Astrocyte (in vitro differentiated cells and primary cell): ENCODE measurements around the gene ADAM22.

Experiments
- CTCF ChIP-seq: IDR thresholded peaks from 2 replicates; pipeline ENCODE4 v1.5.1; 2011; ENCODE audit warnings: low read depth, mild to moderate bottlenecking, inconsistent platforms, low read length, moderate library complexity; ENCODE audit not compliant: insufficient read depth
- EZH2 ChIP-seq: IDR thresholded peaks from 2 replicates; pipeline ENCODE4 v1.6.1; 2012; ENCODE audit warnings: mild to moderate bottlenecking, low read length, inconsistent platforms; ENCODE audit not compliant: insufficient read depth

GRCh38 chr7:88151119-88151790 is 217.2 kb downstream of the ADAM22 start:
- TF ChIP-seq CTCF (no peak), EZH2 (no peak)
